Activated CD4-positive, CD25-positive, alpha-beta regulatory T cell treated with anti-CD3 and anti-CD28 coated beads, Interleukin-2, amount 50 U/mL, for 16 hours (primary cell): ENCODE data around the gene MARS1.

Source experiments
- DNase-seq: peaks from one replicate; pipeline ENCODE4 v3.0.0-alpha.2; 2020; ENCODE audit warnings: low read depth, low spot score

MARS1 gene

GRCh38 chr12:57471661-57472060 lies 16.2 kb upstream of the MARS1 start:
- DNase-seq: no peak

GRCh38 chr12:57472391-57472790 lies 15.5 kb upstream of the MARS1 start:
- no peak for DNase-seq

- DNase-seq: no peak
Measured at GRCh38 chr12:57473392-57473791, 14.5 kb upstream of the MARS1 start.

- DNase-seq: no peak
Measured at GRCh38 chr12:57473886-57474285, 14.0 kb upstream of the MARS1 start.

- DNase-seq: no peak
Measured at GRCh38 chr12:57474430-57474829, 13.4 kb upstream of the MARS1 start.

GRCh38 chr12:57474862-57475261 lies 13.0 kb upstream of the MARS1 start:
- no peak for DNase-seq

- no peak for DNase-seq
Measured at GRCh38 chr12:57475271-57476161, 12.4 kb upstream of the MARS1 start.

- DNase-seq: no peak
Measured at GRCh38 chr12:57476162-57476992, 11.5 kb upstream of the MARS1 start.

- no peak for DNase-seq
Measured at GRCh38 chr12:57476993-57477709, 10.7 kb upstream of the MARS1 start.

- DNase-seq: no peak
Measured at GRCh38 chr12:57477710-57478681, 9.9 kb upstream of the MARS1 start.

- DNase-seq: no peak
Measured at GRCh38 chr12:57479043-57479375, 8.9 kb upstream of the MARS1 start.

GRCh38 chr12:57479376-57480115 lies 8.3 kb upstream of the MARS1 start, which contains the start of gene ARHGAP9:
TSS of gene ARHGAP9 (minus strand) at chr12:57479866. CDS start at chr12:57479406, 460 bp downstream.
- DNase-seq: no peak

GRCh38 chr12:57481671-57482070 lies 6.2 kb upstream of the MARS1 start:
- DNase-seq: no peak

GRCh38 chr12:57483466-57483865 lies 4.4 kb upstream of the MARS1 start:
- DNase-seq: no peak

- DNase-seq: no peak
Measured at GRCh38 chr12:57485695-57486094, 2.2 kb upstream of the MARS1 start.

- no peak for DNase-seq
Measured at GRCh38 chr12:57487055-57487596, 742 bp upstream of the MARS1 start.

- no peak for DNase-seq
Measured at GRCh38 chr12:57488402-57489156, 711 bp downstream of the MARS1 start.

- no peak for DNase-seq
Measured at GRCh38 chr12:57489157-57489641, 1.3 kb downstream of the MARS1 start.

GRCh38 chr12:57490126-57490525 lies 2.3 kb downstream of the MARS1 start:
- no peak for DNase-seq
